NCI-H1930 (cell line): Measurements from ENCODE around the gene FMO5.

Experiments
- DNase-seq, 2 experiments: peaks; one replicate each; lab custom pipeline; 2025; lab: John Stamatoyannopoulos, UW

FMO5 gene

DNA sequence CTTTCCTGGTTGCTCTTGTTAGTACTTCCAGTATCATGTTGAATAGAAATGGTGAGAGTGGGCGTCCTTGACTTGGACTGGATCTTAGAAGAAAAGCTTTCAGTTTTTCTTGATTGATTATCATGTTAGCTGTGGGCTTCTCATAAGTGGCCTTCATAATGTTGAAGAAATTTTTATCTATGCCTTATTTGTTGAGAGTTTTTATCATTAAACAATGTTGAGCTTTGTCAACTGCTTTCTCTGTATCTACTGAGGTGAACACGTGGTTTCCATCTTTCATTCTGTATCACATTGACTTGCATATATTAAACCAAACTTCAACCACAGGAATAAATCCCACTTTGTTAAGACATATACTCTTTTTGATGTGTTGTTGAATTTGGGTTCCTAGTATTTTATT, 82.3 kb downstream of the FMO5 start:
- no peak for DNase-seq
